ENCODE measurements around the gene BCR. TPM values are rescaled to one million over a fixed set of nuclear protein-coding genes. Genes with fewer than 3 reads are reported as not detected.
"Not testable (repeated sequence)": the region's sequence is repeated elsewhere in the genome, so short reads cannot be mapped to it uniquely, and the experiment has no call there.

Gene BCR
- total RNA-seq, result 114 and 118 TPM in 2 replicates

DNA sequence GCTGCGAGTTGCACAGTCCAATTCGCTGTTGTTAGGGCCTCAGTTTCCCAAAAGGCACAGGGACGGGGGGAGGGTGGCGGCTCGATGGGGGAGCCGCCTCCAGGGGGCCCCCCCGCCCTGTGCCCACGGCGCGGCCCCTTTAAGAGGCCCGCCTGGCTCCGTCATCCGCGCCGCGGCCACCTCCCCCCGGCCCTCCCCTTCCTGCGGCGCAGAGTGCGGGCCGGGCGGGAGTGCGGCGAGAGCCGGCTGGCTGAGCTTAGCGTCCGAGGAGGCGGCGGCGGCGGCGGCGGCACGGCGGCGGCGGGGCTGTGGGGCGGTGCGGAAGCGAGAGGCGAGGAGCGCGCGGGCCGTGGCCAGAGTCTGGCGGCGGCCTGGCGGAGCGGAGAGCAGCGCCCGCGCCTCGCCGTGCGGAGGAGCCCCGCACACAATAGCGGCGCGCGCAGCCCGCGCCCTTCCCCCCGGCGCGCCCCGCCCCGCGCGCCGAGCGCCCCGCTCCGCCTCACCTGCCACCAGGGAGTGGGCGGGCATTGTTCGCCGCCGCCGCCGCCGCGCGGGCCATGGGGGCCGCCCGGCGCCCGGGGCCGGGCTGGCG lies at the start of gene BCR:
BCR (plus strand) TSS at position 209 of the 592 bp plus-strand sequence. CDS start 452 bp downstream, outside the sequence.
- peak within 1 kb of the TSS; percentile 71 for H3K4me3 ChIP-seq (ENCODE audit: low read depth, low read length)
- DNase-seq (ENCODE audit: low read depth) (peak; percentile 38), FAIRE-seq (no peak)
- H3K27me3 ChIP-seq (ENCODE audit: control insufficient read depth, insufficient read depth, low read length), result no peaks in the 10 kb centered on the region
- TF ChIP-seq, protein P1, sequence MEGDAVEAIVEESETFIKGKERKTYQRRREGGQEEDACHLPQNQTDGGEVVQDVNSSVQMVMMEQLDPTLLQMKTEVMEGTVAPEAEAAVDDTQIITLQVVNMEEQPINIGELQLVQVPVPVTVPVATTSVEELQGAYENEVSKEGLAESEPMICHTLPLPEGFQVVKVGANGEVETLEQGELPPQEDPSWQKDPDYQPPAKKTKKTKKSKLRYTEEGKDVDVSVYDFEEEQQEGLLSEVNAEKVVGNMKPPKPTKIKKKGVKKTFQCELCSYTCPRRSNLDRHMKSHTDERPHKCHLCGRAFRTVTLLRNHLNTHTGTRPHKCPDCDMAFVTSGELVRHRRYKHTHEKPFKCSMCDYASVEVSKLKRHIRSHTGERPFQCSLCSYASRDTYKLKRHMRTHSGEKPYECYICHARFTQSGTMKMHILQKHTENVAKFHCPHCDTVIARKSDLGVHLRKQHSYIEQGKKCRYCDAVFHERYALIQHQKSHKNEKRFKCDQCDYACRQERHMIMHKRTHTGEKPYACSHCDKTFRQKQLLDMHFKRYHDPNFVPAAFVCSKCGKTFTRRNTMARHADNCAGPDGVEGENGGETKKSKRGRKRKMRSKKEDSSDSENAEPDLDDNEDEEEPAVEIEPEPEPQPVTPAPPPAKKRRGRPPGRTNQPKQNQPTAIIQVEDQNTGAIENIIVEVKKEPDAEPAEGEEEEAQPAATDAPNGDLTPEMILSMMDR (IDR thresholded peaks at IDR 0.05; ENCODE audit: insufficient read depth, low read length, severe bottlenecking), result no peak
- H3K36me3 ChIP-seq (ENCODE audit: control insufficient read depth, insufficient read depth, low read length), result peaks cover 6% of the 10 kb centered on the region

DNA sequence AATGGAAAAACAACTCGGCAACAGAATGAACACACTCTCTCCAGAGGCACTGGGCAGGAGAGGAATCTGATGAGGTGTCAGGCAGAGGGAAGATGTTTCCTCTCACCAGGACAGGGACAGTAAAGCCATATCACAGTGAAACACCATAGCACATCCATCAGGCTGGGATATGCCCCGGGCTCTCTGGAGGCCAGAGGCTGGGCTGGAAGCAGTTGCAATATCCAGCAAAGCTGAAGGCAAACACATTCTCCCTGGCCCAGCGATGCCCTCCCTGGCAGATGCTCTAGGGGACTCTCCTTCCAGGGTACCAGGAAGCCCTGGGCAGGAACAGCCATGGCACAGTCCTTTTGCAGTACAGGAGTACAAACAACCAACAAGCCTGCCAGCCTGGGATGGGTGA lies 49.6 kb upstream of the BCR start:
- Histone ChIP-seq H3K36me3 (ENCODE audit: control insufficient read depth, insufficient read depth, low read length) (no peaks in the 10 kb centered on the region), H3K27me3 (ENCODE audit: control insufficient read depth, insufficient read depth, low read length) (no peaks in the 10 kb centered on the region), H3K4me3 (ENCODE audit: low read depth, low read length) (no peak overlapping the region)
- no peak for DNase-seq (ENCODE audit: low read depth)
- FAIRE-seq, result peak; percentile 7
- TF ChIP-seq, protein P1 (IDR thresholded peaks at IDR 0.05; ENCODE audit: insufficient read depth, low read length, severe bottlenecking), result no peak

DNA sequence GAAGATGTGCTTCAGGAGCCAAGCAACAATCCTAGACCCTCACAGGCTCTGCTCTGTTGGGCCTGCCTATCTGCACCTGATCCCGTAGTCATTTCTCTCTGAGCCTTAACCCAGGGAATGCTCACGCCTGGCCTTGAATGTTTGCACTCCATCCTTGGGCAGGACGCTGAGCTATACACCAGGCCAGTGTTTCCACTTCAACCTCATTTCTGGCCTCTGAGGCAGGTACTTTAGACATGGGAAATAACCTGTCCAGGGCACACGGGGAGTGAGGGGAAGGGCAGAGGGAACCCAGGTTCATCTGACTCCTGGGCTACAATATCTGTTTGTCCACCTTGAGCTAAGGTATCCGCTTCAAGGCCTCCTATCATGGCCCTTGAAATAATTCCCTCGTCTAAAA lies 48.4 kb upstream of the BCR start:
- DNase-seq (ENCODE audit: low read depth) (no peak), FAIRE-seq (no peak)
- H3K4me3 ChIP-seq (ENCODE audit: low read depth, low read length), result no peak overlapping the region
- H3K36me3 ChIP-seq (ENCODE audit: control insufficient read depth, insufficient read depth, low read length), result no peaks in the 10 kb centered on the region
- TF ChIP-seq, protein P1 (IDR thresholded peaks at IDR 0.05; ENCODE audit: insufficient read depth, low read length, severe bottlenecking), result no peak
- no peaks in the 10 kb centered on the region for H3K27me3 ChIP-seq (ENCODE audit: control insufficient read depth, insufficient read depth, low read length)

DNA sequence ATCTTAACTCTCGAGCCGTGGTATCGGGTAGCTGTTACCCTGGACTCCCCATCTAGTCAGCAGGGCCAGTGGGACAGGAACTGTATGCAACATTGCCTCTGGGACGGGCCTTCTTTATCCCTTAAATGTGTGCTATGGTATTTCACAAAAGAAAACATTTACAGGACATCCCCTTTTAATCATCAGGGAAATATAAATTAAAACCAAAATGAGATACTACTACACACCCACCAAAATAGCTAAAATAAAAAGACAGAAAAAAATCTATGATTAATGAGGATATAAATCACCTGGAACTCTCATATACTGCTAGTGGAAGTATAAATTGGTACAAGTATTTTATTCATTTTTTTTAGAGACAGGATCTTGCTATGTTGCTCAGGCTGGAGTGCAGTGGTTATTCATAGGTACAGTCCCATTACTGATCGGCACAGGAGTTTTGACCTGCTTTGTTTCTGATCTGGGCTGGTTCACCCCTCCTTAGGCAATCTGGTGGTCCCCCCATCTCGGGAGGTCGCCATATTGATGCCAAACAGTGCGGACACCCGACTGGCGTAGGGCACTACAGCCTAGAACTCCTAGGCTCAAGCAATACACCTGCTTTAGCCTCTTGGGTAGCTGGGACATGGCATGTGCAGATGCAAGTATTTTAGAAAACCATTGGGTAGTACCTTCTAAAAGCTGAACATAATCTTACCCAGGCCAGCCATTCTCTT lies 47.8 kb upstream of the BCR start:
- FAIRE-seq, result no peak
- Histone ChIP-seq H3K4me3 (ENCODE audit: low read depth, low read length) (no peak overlapping the region), H3K27me3 (ENCODE audit: control insufficient read depth, insufficient read depth, low read length) (no peaks in the 10 kb centered on the region), H3K36me3 (ENCODE audit: control insufficient read depth, insufficient read depth, low read length) (no peaks in the 10 kb centered on the region)
- TF ChIP-seq, protein P1 (IDR thresholded peaks at IDR 0.05; ENCODE audit: insufficient read depth, low read length, severe bottlenecking), result no peak
- no peak for DNase-seq (ENCODE audit: low read depth)

DNA sequence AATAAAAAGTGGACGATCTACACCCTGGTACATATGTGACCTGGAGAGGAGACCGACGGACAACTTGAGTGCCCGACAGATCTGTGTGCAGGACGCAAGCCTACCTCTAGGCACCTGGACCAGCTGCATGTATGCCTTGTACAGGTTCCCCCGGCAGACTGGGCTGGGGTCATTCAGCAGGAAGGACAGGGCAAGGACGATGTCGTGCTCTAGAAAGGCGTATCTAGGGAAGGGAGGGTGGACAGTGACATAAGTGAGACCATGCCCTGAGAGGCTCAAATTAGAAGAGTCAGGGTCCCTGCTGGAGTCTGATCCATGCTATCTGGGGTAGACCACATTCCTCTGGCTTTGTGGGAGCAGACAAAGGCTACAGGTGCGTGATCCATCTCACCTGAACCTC lies 46.4 kb upstream of the BCR start:
- Histone ChIP-seq H3K27me3 (ENCODE audit: control insufficient read depth, insufficient read depth, low read length) (no peaks in the 10 kb centered on the region), H3K36me3 (ENCODE audit: control insufficient read depth, insufficient read depth, low read length) (no peaks in the 10 kb centered on the region), H3K4me3 (ENCODE audit: low read depth, low read length) (no peak overlapping the region)
- TF ChIP-seq, protein P1 (IDR thresholded peaks at IDR 0.05; ENCODE audit: insufficient read depth, low read length, severe bottlenecking), result no peak
- DNase-seq (ENCODE audit: low read depth) (no peak), FAIRE-seq (no peak)

DNA sequence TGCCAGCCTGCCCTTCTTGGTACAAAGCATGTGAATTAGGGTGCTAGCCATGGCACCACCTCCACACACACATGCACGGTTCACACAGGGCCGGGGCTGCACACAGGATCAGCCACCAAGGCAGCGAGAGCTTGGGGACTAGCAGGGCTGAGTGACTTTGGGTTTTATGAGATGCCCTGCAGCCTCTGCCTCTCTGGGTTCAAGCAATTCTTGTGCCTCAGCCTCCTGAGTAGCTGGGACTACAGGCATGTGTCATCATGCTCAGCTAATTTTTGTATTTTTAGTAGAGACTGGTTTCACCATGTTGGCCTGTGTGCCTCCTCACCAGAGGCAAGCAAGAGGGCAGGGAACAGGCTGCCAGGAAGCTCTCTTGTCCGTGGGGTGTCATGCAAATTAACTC lies 43.3 kb upstream of the BCR start:
- FAIRE-seq; DNase-seq (ENCODE audit: low read depth); H3K27me3 ChIP-seq (ENCODE audit: control insufficient read depth, insufficient read depth, low read length); H3K36me3 ChIP-seq (ENCODE audit: control insufficient read depth, insufficient read depth, low read length); H3K4me3 ChIP-seq (ENCODE audit: low read depth, low read length): not testable (repeated sequence)
